Caco-2 (cell line): ENCODE measurements around the gene PCMTD2. TPM values are rescaled to one million over a fixed set of nuclear protein-coding genes. Genes with fewer than 3 reads are reported as not detected.

Experiments used
- BruUV-seq: library from RNA; stranded (reverse); fragments of 400-500 nt; replicated peaks from 2 replicates; lab custom pipeline; 2021; lab: Mats Ljungman, UMichigan
- CTCF ChIA-PET: fragments of 300-600 bp; sonication (Branson Sonifier 250); formaldehyde crosslinking; loops from one replicate; lab custom pipeline; 2022; ENCODE audit warnings: antibody characterized with exemption; lab: Charles Lee
- POLR2A ChIA-PET: fragments of 300-600 bp; sonication (Branson Sonifier 250); formaldehyde crosslinking; loops from one replicate; lab custom pipeline; 2022; ENCODE audit warnings: antibody characterized with exemption; lab: Charles Lee
- DNase-seq, 2 experiments: peaks; one replicate each; pipeline versions ENCODE4 v3.0.0 to v3.0.0-alpha.2; 2020 to 2022
- H3K27me3 ChIP-seq: replicated peaks from 2 replicates; pipeline ENCODE4 v1.6.0; 2011; ENCODE audit warnings: low read length; ENCODE audit not compliant: control insufficient read depth, insufficient read depth
- H3K36me3 ChIP-seq: 2 replicates; pipeline ENCODE4 v1.5.1; 2011; ENCODE audit warnings: low read length; ENCODE audit not compliant: control insufficient read depth, insufficient read depth
- H3K4me1 ChIP-seq: fragments of 250-450 bp; sonication (Bioruptor Pico); 2 replicates; pipeline ENCODE4 v1.5.1; 2020; ENCODE audit warnings: mild to moderate bottlenecking
- H3K4me3 ChIP-seq: 2 replicates; pipeline ENCODE4 v1.5.1; 2011; ENCODE audit warnings: low read depth, mild to moderate bottlenecking, control low read depth, low read length
- H3K9me3 ChIP-seq: fragments of 250-450 bp; sonication (Bioruptor Pico); 2 replicates; pipeline ENCODE4 v1.5.1; 2020; ENCODE audit warnings: mild to moderate bottlenecking, moderate library complexity
- H3K27ac Mint-ChIP-seq: one replicate; pipeline ENCODE4 v1.8.0; 2022; ENCODE audit warnings: mixed read lengths; ENCODE audit not compliant: unreplicated experiment
- H3K27me3 Mint-ChIP-seq: one replicate; pipeline ENCODE4 v1.8.0; 2022; ENCODE audit warnings: mixed read lengths; ENCODE audit not compliant: insufficient read depth, unreplicated experiment
- H3K36me3 Mint-ChIP-seq: one replicate; pipeline ENCODE4 v1.8.0; 2022; ENCODE audit warnings: mild to moderate bottlenecking, mixed read lengths; ENCODE audit not compliant: insufficient read depth, unreplicated experiment
- H3K4me1 Mint-ChIP-seq: one replicate; pipeline ENCODE4 v1.8.0; 2022; ENCODE audit warnings: low read depth, mixed read lengths; ENCODE audit not compliant: unreplicated experiment
- H3K4me3 Mint-ChIP-seq: one replicate; pipeline ENCODE4 v1.8.0; 2022; ENCODE audit warnings: mild to moderate bottlenecking, moderate library complexity, mixed read lengths; ENCODE audit not compliant: unreplicated experiment
- H3K9me3 Mint-ChIP-seq: one replicate; pipeline ENCODE4 v1.8.0; 2022; ENCODE audit warnings: mixed read lengths; ENCODE audit not compliant: unreplicated experiment
- intact Hi-C: fragments of 100-400 bp; cut with micrococcal nuclease; formaldehyde crosslinking; loops from one replicate; pipeline ENCODE4 v1.10.0; 2022; ENCODE audit not compliant: unreplicated experiment
- total RNA-seq: library from RNA; stranded (reverse); gene quantifications from 2 replicates; pipeline ENCODE4 v1.2.3, GENCODE V29; 2022
- TF ChIP-seq, protein P1 (sequence below), 2 experiments: fragments of 200-600 bp in 1 of 2; IDR thresholded peaks; 1 replicate in 1 of 2; 2 replicates in 1 of 2; pipeline versions ENCODE4 v1.5.1 to v1.8.0; 2011 to 2022; ENCODE audit warnings: antibody characterized with exemption in 1 of 2, control low read depth in 1 of 2, inconsistent platforms in 1 of 2, low read depth in 1 of 2, low read length in 1 of 2, mild to moderate bottlenecking in 1 of 2, moderate library complexity in 1 of 2; ENCODE audit not compliant: insufficient read depth in 1 of 2, severe bottlenecking in 1 of 2, unreplicated experiment in 1 of 2

The PCMTD2 gene
- total RNA-seq, 1 experiment from 2014 or later = 101 TPM

GRCh38 chr20:64228086-64228653 lies 27.4 kb upstream of the PCMTD2 start:
- BruUV-seq = no TSS peak
- TF ChIP-seq, protein P1, sequence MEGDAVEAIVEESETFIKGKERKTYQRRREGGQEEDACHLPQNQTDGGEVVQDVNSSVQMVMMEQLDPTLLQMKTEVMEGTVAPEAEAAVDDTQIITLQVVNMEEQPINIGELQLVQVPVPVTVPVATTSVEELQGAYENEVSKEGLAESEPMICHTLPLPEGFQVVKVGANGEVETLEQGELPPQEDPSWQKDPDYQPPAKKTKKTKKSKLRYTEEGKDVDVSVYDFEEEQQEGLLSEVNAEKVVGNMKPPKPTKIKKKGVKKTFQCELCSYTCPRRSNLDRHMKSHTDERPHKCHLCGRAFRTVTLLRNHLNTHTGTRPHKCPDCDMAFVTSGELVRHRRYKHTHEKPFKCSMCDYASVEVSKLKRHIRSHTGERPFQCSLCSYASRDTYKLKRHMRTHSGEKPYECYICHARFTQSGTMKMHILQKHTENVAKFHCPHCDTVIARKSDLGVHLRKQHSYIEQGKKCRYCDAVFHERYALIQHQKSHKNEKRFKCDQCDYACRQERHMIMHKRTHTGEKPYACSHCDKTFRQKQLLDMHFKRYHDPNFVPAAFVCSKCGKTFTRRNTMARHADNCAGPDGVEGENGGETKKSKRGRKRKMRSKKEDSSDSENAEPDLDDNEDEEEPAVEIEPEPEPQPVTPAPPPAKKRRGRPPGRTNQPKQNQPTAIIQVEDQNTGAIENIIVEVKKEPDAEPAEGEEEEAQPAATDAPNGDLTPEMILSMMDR (IDR thresholded peaks at IDR 0.05; ENCODE audit: insufficient read depth in 1 of 2, low read depth in 1 of 2, low read length in 1 of 2, severe bottlenecking in 1 of 2, unreplicated experiment in 1 of 2) = no peak
- Histone ChIP-seq H3K27me3 (no peaks in the 10 kb centered on the region), H3K36me3 (no peaks in the 10 kb centered on the region), H3K4me1 (peaks cover 19% of the 10 kb centered on the region), H3K4me3 (no peak overlapping the region), H3K9me3 (no peaks in the 10 kb centered on the region)
- DNase-seq = no peak
- H3K36me3 Mint-ChIP-seq = no peaks in the 10 kb centered on the region
- ChIA-PET POLR2A (no interaction called here), CTCF (no interaction called here)
- H3K4me3 Mint-ChIP-seq = no peak overlapping the region
- H3K27me3 Mint-ChIP-seq = peaks cover 8% of the 10 kb centered on the region
- peaks cover 8% of the 10 kb centered on the region for H3K9me3 Mint-ChIP-seq
- H3K4me1 Mint-ChIP-seq = peaks cover 9% of the 10 kb centered on the region
- H3K27ac Mint-ChIP-seq = no peak overlapping the region
- intact Hi-C loops = no loop called here

GRCh38 chr20:64228751-64229506 lies 26.6 kb upstream of the PCMTD2 start:
- ChIA-PET POLR2A (no interaction called here), CTCF (interaction anchor here (0.5 kb wide), 1 partner anchor 75 kb away, joined by 4 read pairs; no protein-coding TSS in a partner anchor)
- DNase-seq = no peak
- no peaks in the 10 kb centered on the region for H3K36me3 Mint-ChIP-seq
- BruUV-seq = no TSS peak
- Histone ChIP-seq H3K36me3 (no peaks in the 10 kb centered on the region), H3K27me3 (no peaks in the 10 kb centered on the region), H3K9me3 (peaks cover 6% of the 10 kb centered on the region), H3K4me1 (peaks cover 11% of the 10 kb centered on the region), H3K4me3 (no peak overlapping the region)
- H3K27me3 Mint-ChIP-seq = peaks cover 8% of the 10 kb centered on the region
- intact Hi-C loops = no loop called here
- peaks cover 1% of the 10 kb centered on the region for H3K4me1 Mint-ChIP-seq
- H3K4me3 Mint-ChIP-seq = no peak overlapping the region
- no peak overlapping the region for H3K27ac Mint-ChIP-seq
- peaks cover 15% of the 10 kb centered on the region for H3K9me3 Mint-ChIP-seq
- TF ChIP-seq, protein P1 (IDR thresholded peaks at IDR 0.05; ENCODE audit: insufficient read depth in 1 of 2, low read depth in 1 of 2, low read length in 1 of 2, severe bottlenecking in 1 of 2, unreplicated experiment in 1 of 2) = no peak

DNA sequence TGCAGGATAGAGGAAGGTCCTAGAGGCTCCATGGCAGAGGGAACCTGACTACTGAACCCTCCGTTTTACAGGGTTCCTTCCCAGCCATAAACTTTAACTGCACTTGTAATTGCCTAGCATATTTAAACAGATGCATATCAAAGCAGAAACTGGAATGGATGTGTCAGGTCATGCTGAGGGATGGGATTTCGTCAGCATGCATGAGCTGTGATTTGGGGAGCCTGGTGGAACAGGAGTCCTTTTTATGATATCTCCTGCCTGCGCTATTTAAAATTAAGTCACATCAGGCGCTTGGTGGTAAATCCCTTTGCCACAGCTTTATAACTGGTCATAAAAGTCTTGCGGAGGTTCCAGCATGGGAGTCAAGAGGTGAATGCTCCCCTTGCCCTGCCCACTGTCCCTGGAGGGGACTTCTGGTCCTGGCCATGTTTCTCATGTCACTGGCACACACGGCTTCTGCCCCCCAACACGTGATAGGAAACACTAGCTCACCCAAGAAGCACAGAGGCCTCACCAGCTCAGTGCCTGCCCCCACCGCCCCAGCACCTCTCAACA lies 26.0 kb upstream of the PCMTD2 start:
- Mint-ChIP-seq H3K36me3 (no peaks in the 10 kb centered on the region), H3K27me3 (peaks cover 8% of the 10 kb centered on the region), H3K4me1 (no peaks in the 10 kb centered on the region), H3K9me3 (peaks cover 17% of the 10 kb centered on the region), H3K27ac (no peak overlapping the region), H3K4me3 (no peak overlapping the region)
- DNase-seq = no peak
- no TSS peak for BruUV-seq
- ChIA-PET CTCF (interaction anchor here (0.5 kb wide), 1 partner anchor 75 kb away, joined by 4 read pairs; no protein-coding TSS in a partner anchor), POLR2A (no interaction called here)
- TF ChIP-seq, protein P1 (IDR thresholded peaks at IDR 0.05; ENCODE audit: insufficient read depth in 1 of 2, low read depth in 1 of 2, low read length in 1 of 2, severe bottlenecking in 1 of 2, unreplicated experiment in 1 of 2) = no peak
- Histone ChIP-seq H3K36me3 (no peaks in the 10 kb centered on the region), H3K4me1 (peaks cover 5% of the 10 kb centered on the region; the same call in 1 of the 2 replicates), H3K4me3 (no peak overlapping the region), H3K9me3 (peaks cover 10% of the 10 kb centered on the region), H3K27me3 (no peaks in the 10 kb centered on the region)
- intact Hi-C loops = no loop called here
